ENCODE results near the gene MAPK6.
"Not testable (repeated sequence)": the region's sequence is repeated elsewhere in the genome, so short reads cannot be mapped to it uniquely, and the experiment has no call there.

MAPK6 gene

DNA sequence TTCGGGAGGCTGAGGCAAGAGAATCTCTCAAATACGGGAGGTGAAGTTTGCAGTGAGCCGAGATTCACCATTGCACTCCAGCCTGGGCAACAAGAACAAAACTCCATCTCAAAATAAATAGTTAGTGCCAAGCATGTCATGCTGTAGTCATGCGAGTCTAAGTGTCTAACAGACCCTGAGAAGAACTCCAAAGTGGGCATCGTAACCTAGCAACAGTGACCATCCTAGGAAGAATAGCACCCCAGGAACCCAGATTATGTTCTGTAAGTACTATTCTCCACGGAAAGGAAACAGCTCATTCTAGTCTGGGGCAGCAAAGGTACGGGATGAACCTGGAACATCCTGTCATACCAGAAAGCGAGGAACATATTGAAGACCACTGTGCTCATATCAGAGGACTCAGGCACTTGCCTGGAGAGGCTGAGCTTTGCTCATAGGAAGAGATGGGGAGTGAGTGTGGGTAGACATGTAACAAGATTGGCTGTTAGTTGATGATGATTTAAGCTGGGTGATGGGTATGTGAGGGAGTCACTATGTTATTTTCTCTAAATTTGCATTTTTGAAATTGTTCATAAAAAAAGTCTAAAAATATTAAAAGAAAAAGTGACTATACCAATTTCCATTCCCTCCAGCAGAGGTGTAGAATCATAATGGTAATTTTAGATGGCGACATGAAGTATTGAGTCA is 61.8 kb downstream of the MAPK6 start:
- DNase-seq (ENCODE audit: low spot score): no peak
- in situ Hi-C loops (cut with MboI; ENCODE audit: low sequenced_read_pairs, unreplicated experiment): no loop called here
- TF ChIP-seq, protein P1, sequence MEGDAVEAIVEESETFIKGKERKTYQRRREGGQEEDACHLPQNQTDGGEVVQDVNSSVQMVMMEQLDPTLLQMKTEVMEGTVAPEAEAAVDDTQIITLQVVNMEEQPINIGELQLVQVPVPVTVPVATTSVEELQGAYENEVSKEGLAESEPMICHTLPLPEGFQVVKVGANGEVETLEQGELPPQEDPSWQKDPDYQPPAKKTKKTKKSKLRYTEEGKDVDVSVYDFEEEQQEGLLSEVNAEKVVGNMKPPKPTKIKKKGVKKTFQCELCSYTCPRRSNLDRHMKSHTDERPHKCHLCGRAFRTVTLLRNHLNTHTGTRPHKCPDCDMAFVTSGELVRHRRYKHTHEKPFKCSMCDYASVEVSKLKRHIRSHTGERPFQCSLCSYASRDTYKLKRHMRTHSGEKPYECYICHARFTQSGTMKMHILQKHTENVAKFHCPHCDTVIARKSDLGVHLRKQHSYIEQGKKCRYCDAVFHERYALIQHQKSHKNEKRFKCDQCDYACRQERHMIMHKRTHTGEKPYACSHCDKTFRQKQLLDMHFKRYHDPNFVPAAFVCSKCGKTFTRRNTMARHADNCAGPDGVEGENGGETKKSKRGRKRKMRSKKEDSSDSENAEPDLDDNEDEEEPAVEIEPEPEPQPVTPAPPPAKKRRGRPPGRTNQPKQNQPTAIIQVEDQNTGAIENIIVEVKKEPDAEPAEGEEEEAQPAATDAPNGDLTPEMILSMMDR (IDR thresholded peaks at IDR 0.05; ENCODE audit: borderline replicate concordance, control extremely low read depth, extremely low read depth, insufficient read depth, missing control alignments): no peak

DNA sequence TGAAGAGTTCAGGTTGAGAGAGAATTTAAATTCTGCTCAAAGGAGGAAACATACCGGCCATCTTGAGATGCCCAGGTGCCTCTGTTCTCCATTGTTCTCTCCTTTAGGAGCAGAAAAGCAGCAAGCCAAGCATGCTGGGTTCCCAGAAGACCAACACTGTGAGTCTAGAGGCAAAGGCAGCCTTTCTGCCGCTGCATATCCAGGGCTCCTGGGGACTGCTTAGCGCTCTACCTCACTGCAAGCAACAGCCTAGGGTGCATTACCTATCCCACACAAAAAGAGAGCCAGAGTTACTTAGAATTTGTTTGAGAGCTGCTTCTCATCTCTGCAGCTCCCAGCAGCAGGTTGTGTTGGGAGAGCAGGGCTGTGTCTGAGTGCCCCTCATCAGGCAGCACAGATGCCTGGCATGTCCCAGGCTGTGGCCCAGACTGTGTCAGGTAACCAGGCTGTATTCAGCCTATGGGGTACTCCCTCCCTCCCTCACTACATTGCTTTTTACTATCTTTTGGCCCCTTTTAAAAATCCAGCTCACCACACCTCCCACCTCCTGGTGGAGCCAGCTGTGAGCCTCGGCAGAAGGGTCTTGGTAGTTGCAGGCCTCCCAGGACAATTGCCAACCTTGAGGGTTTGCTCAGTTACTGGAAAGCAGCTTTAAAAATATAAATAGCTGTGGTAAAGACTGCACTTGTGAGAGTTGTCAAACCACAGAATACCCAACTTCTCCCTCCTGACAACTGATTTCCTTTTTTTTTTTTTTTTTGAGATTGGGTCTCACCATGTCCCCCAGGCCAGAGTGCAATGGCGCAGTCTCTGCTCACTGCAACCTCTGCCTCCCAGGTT is 63.4 kb downstream of the MAPK6 start:
- peak; percentile 50 for DNase-seq (ENCODE audit: low spot score)
- in situ Hi-C loops (cut with MboI; ENCODE audit: low sequenced_read_pairs, unreplicated experiment): no loop called here
- TF ChIP-seq, protein P1 (IDR thresholded peaks at IDR 0.05; ENCODE audit: borderline replicate concordance, control extremely low read depth, extremely low read depth, insufficient read depth, missing control alignments): peak; percentile 13

DNA sequence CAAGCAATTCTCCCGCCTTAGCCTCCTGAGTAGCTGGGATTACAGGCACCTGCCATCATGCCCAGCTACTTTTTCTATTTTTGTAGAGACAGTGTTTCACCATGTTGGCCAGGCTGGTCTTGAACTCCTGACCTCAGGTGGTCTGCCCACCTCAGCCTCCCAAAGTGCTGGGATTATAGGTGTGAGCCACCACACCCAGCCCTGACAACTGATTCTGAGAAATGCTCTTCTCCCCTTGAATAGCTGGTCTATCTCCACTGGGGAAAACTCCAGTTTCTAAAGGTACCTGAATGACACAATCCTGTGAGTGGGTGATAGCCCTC is 64.0 kb downstream of the MAPK6 start:
- in situ Hi-C loops (cut with MboI; ENCODE audit: low sequenced_read_pairs, unreplicated experiment): not testable (repeated sequence)

DNA sequence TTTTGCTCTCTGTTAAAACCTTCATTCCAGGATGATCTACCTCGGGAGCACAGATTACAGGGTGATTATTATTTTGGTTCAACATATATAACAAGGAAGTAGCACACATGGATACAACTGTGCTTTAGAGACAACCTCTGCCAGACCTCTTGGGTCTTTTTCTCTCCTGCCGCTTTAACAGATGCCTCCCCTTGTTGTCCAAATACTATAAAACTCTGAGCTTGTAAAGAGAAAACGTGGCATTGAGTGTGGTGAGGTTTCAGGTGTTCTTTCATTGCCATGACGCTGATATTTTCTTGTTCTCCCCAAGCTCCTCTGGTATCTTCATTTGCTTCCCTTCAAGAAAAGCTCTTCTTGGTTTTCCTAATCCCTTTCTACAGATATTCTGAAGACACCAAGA is 64.6 kb downstream of the MAPK6 start:
- in situ Hi-C loops (cut with MboI; ENCODE audit: low sequenced_read_pairs, unreplicated experiment): no loop called here
- TF ChIP-seq, protein P1 (IDR thresholded peaks at IDR 0.05; ENCODE audit: borderline replicate concordance, control extremely low read depth, extremely low read depth, insufficient read depth, missing control alignments): no peak

More for the DNA sequence above, 64.0 kb downstream of the MAPK6 start:
- not testable (repeated sequence) for DNase-seq (ENCODE audit: low spot score)

DNA sequence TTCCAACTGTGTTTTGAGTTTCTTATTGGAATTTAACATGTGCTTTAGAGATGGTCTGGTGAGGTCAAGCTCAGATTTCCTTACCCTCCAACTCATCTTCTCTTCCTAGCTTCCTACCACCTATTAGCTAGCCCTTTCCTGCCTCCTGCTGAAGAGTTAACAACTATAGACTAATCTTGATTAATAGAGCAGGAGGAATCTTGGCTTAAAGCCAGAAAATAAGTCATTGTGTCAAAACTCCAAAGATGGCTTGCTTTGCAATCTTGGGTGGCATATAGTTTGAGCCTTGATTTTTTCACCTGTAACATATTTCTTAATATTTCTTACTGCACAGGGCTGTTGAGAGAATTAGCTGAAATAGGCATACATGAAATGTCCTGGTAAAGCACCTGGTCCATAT is 66.3 kb downstream of the MAPK6 start:
- in situ Hi-C loops (cut with MboI; ENCODE audit: low sequenced_read_pairs, unreplicated experiment): no loop called here
- TF ChIP-seq, protein P1 (IDR thresholded peaks at IDR 0.05; ENCODE audit: borderline replicate concordance, control extremely low read depth, extremely low read depth, insufficient read depth, missing control alignments): no peak
- no peak for DNase-seq (ENCODE audit: low spot score)

More for the DNA sequence above, 64.6 kb downstream of the MAPK6 start:
- DNase-seq (ENCODE audit: low spot score): no peak

DNA sequence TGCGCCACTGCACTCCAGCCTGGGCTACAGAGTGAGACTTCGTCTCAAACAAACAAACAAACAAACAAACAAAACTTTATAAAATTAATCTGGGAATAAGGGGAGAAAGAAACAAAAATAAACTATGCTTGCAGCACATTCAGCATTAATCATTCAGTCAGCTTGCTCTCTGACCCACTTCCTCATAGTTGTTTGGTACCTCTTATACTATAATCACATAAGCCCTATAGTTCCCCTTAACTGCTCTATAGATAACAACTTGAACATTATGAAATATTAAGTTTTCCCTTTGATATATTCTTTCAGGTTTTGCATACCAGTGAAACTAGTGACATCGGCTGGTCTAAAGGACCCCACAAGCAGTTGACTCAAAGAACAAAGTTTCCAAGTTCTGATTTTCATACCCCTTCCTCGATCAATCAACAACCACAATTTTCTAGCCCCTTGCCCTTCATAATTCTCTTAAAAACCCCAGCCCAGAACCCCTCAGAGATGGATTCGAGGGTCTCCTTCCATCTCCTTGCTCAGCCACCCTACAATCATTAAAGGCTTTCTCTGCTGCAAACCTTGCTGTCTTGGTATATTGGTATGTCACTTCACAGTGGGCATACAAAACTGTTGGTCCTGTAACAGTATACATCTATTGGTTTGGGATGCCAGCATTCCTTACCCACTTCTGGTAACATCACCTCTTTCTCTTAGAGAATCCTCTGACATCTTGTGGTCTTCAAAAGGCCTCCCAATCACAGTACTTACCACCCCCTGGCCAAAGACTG is 67.2 kb downstream of the MAPK6 start:
- in situ Hi-C loops (cut with MboI; ENCODE audit: low sequenced_read_pairs, unreplicated experiment): no loop called here
- TF ChIP-seq, protein P1 (IDR thresholded peaks at IDR 0.05; ENCODE audit: borderline replicate concordance, control extremely low read depth, extremely low read depth, insufficient read depth, missing control alignments): no peak
- DNase-seq (ENCODE audit: low spot score): no peak
